Islet precursor cell (in vitro differentiated cells): Measurements from ENCODE around the gene CLIP3.
"Not testable (repeated sequence)": the region's sequence is repeated elsewhere in the genome, so short reads cannot be mapped to it uniquely, and the experiment has no call there.

Source experiments
- DNase-seq: peaks from one replicate; pipeline ENCODE4 v3.0.0-alpha.2; 2018

Gene CLIP3

GRCh38 chr19:36047835-36048234 lies 15.2 kb upstream of the CLIP3 start:
- DNase-seq, result no peak

- no peak for DNase-seq
Measured at GRCh38 chr19:36046443-36047050, 13.9 kb upstream of the CLIP3 start.

DNA sequence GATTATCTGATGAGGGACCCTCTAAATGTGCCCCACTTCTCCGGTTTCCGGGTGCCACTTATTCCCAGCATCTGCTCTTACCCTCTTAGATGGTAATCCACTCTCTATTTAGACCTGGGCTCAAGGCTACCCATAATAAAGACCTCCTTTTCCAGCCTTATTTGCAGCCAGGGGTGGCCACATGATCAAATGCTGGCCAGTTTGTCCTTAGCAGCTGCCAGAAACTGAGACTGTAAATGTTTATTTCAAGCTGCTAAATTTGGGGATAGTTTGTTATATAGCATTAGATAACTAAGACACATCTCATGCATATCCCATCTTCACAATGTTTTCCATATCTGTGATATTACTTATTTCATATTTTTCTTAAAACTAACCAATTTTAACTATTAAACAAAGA lies 11.3 kb upstream of the CLIP3 start:
- no peak for DNase-seq

GRCh38 chr19:36041831-36042230 lies 9.2 kb upstream of the CLIP3 start:
- DNase-seq, result peak; percentile 76

GRCh38 chr19:36041092-36041491 lies 8.4 kb upstream of the CLIP3 start:
- not testable (repeated sequence) for DNase-seq

DNA sequence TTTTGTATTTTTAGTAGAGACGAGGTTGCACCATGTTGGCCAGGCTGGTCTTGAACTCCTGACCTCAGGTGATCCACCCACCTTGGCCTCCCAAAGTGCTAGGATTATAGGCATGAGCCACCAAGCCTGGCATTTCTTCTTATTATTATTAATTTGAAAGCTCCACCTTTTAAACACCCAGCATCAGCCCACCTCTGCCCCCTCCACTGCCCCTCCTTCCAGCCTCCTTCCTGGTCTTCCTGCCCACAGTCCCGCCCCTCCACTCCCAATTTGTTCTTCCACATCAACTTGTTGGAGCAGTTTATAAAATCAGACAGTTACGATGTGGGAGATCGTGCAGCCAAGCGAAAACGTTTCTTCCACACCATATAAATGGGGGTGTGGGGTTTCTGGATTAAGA lies 7.8 kb upstream of the CLIP3 start:
- DNase-seq, result no peak

DNA sequence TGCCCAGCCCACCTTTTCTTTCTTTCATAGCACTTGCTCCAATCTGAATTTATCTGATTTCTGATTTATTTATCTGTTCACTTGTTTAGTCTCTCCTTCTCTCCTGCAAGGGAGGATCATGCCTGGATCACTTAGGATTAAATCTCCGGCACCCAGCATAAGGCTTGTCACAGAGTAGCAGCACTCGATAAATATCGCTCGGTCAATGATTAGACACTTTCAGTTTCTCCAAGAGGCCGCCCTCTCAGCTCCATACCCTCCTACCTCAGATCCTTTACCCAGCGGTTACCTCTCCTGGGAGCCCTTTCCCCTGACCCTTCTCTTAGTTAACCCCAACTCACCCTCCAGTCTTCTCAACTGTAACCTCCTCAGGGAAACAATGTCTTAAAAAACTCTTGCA lies 1.4 kb downstream of the CLIP3 start:
- DNase-seq, result no peak

GRCh38 chr19:36030264-36031148 lies 2.2 kb downstream of the CLIP3 start:
- no peak for DNase-seq

DNA sequence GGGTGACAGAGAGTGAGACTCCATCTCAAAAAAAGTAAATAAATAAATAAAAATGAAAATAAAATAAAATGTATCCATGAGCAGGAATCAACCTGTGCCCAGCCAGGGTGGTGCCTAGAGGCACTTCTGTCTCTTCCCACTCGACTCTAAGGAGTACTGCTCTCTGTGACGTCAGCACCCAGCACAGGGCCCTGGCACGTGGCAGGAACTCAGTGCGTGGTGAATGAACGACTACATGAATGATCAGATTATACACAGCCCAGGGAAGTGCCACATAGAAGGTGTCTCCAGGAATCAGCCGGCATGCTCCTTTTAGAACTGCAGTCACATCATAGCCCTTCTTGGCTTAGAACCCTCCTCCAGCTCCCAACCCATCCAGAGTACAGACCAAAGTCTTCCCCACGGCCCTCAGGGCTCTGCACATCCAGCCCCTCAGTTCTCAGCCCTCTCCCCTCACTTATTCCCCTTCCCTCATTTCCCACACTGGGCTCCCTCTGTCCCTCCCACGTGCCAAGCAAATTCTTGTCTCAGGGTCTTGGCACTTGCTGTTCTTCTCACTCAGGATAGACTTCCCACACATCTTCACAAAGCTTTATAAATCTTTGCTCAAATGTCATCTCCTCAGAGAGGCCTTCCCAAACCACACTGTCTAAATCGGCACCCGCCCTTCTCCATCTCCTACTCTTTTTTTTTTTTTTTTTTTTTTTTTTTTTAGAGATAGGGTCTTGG lies 4.2 kb downstream of the CLIP3 start:
- DNase-seq, result no peak

DNA sequence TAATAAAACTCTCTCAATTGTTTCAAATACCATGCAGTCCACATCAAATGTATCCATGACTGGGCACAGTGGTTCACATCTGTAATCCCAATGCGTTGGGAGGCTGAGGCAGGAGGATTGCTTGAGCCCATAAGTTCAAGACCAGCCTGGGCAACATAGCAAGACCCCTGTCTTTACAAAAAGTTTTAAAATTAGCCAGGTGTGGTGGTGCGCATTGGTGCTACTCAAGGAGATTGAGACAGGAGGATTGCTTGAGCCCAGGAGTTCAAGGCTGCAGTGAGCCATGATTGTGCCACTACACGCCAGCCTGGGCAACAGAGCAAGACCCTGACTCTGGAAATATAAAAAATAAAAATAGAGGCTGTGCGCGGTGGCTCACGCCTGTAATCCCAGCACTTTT lies 5.0 kb downstream of the CLIP3 start:
- no peak for DNase-seq

GRCh38 chr19:36026091-36026876 lies 6.4 kb downstream of the CLIP3 start:
- DNase-seq, result no peak

DNA sequence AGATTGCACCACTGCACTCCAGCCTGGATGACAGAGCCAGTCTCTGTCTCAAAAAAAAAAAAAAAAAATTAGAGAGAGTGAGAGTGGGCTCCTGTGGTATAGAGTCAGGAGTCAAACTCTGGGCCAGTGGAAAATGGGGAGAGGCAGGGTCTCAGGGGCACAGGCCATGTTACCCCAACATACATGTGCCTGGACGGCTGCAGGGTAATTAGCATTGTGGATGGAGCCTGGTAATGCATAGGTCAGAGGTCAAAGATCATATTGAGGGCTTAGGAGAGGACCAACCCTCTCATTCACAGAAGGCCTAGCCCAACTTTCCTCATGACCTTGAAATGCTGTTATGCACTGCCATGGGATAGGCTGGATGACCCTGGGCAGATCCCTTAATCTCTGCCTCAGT lies 7.1 kb downstream of the CLIP3 start:
- no peak for DNase-seq

DNA sequence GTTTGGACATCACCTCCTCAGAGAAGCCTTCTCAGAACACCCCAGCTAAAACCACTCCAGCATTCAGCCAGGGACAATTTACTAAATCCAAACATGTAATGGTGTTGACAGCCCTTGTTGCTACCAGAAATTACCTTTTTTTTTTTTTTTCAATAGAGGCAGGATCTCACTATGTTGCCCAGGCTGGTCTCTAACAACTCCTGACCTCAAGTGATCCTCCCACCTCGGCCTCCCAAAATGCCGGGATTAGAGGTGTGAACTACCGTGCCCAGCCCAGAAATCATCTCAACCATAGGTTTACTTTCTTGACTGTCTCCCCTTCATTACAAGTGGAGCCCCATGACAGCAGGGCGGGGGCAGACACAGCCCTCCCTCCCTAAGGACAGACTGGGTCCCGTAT lies 9.2 kb downstream of the CLIP3 start:
- DNase-seq, result no peak

- DNase-seq, result no peak
Measured at GRCh38 chr19:36019061-36019670, 13.5 kb downstream of the CLIP3 start.

DNA sequence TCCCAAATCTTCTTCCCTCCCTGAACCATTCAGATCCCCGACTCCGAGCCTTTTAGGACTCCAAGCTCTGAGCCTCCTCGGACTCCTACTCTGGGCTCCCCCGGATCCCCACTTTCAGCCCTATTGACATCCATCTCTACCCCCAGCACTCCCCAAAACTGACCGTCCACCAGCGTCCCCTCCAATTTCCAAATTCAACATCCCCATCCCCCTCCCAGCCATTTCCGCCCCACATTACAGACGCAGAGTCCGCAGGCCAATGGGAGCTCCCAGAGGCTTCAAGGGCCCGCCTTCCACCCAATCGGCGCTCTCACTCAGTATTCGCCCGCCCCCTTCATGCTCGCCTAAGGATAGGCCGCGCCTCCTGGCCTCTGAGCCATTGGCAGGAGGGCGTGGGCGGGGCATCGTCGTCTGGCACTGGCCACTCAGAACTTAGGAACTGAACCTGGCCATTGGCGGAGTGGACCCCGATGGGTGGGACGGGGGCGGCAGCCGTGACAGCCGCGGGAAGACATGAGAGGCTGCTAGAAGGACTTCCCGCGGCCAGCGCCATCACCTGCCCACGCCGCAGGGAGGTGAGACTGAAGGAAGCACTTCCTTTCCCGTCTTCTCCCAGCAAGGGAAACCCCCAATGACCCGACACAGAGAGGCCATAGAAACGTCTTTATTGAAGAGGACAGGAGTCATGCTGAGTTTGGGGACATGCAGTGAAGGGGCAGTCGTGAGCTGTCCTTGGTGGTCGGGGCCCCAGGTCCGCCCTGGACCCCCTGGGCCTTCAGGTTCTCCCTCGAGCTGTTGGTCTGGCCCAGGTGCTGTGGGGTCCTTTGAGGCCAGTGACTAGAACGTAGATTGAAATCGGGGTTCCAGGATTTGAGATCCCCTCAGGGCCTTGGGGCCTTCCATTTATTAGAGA lies 18.4 kb downstream of the CLIP3 start, which contains the start of gene ALKBH6:
TSS of gene ALKBH6 (minus strand) at position 202 of the 913 bp plus-strand sequence. CDS start 816 bp downstream, outside the sequence.
- DNase-seq, result peak; percentile 100

DNA sequence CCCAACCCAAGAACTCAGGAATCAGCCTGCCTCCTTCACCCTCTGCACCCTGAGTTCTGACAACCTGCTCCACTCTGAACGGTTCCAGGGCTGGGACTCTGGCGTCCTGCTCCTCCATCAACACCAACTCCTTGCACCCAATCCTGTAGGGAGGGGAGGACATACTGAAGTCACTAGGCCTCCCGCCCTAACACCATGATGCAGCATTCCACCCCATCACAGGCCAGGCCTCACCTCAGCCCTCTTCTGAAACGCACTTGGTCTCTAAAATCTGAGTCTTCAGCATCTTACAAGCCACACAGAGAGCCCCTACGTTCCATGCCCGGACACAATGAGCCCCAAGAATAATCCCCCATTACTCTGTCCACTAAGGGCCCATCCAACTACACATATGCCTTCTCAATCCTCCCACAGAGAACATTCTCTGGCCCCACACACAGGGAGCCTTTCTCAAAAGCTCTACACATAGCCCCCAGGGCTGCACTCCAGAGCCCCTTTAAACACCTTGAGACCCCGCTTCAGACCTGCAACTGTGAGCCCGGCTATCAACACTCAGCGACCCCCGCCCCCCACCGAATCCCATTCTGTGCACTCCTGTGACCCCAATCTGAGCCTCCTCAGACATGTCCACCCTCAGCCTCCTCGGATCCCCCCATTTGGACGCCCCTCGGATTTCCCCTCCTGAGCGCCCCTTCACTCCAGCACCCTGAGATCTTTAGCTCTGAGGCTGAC lies 19.2 kb downstream of the CLIP3 start:
- no peak for DNase-seq

DNA sequence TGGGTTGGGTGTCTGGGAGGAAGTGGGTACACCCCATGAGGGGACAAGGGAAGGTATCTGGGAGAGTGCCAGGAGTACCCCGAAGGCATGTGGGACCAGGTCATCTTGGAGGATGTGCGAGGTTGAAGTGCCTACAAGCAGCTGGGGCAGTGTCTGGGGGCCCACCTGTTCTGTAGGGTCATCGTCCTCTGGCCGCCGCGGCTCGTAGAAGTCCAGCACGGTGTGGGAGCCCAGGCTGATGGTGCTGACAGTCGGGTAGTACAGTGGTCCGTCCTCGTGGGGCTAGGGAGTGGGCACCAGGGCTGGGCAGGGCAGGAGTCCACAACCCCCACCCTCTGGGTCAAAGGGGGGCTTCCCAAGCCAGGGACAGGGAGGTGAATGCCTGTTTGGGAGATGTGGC lies 22.3 kb downstream of the CLIP3 start:
- DNase-seq, result no peak

DNA sequence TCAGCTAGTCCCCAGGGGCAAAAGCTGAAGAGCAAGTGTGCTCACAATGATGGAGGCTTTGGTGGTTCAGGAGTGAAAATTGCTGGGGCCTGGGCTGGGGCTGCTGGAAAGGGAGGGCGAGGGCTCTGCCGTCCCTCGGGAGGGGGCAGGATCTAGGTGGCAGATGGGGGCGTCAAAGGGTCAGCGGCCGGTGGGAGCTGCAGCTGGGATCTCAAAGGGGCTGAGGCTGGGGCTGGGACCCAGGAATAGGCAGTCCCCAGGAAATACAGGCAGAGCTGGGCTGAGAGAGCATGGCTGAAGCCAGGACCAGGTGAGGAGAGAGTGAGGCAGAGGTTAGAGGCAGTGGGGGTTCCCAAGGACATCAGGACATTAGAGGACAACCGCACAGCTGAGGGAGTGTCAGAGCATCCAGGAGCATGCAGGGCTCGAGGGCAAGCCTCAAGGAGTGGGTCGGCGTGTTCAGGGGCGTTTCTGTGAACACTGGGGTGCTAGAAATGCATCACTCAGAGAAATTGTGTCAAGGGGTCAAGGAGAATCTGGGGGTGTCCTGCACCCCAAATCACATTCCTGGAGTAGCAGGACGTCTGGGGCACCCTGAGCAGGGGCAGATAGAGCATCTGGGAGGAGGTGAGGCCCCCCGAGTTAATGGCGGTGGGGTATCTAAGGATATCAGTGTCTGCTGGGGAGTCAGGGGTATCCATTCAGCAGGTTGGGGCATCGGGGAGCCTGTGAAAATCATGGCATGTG lies 22.9 kb downstream of the CLIP3 start:
- DNase-seq, result no peak

GRCh38 chr19:36009220-36009619 lies 23.5 kb downstream of the CLIP3 start:
- peak; percentile 82 for DNase-seq
